ENCODE data around the gene SDS. TPM values are rescaled to one million over a fixed set of nuclear protein-coding genes. Genes with fewer than 3 reads are reported as not detected.

SDS gene
- total and polyA plus RNA-seq, 8 donors, result 0.31 to 3.2 (median 0.47) TPM

DNA sequence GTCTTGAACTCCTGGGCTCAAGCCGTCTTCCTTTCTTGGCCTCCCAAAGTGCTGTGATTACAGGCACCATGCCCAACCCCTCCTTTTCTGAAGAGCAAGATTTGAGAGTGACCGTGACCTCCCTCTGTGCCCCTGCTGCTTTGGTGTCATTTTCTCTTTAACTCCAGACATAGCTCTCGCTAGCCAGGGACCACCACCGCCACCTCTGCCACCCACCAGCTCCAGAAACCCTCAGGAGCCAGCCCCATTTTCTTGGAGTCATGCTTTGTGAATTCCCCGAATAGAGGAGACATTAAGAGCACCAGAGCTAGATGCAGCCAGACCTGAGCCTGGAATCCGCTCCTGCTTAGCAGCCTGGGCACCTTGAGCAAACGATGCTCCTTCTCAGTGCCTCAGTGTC is 36.6 kb upstream of the SDS start:
- no peak for ATAC-seq
- H3K9me3 ChIP-seq, result no peaks in the 10 kb centered on the region
- no peak overlapping the region for H3K27ac ChIP-seq
- intact Hi-C loops (cut with DNase I), result no loop called here
- no peak overlapping the region for H3K4me3 ChIP-seq
- TF ChIP-seq, protein P1, sequence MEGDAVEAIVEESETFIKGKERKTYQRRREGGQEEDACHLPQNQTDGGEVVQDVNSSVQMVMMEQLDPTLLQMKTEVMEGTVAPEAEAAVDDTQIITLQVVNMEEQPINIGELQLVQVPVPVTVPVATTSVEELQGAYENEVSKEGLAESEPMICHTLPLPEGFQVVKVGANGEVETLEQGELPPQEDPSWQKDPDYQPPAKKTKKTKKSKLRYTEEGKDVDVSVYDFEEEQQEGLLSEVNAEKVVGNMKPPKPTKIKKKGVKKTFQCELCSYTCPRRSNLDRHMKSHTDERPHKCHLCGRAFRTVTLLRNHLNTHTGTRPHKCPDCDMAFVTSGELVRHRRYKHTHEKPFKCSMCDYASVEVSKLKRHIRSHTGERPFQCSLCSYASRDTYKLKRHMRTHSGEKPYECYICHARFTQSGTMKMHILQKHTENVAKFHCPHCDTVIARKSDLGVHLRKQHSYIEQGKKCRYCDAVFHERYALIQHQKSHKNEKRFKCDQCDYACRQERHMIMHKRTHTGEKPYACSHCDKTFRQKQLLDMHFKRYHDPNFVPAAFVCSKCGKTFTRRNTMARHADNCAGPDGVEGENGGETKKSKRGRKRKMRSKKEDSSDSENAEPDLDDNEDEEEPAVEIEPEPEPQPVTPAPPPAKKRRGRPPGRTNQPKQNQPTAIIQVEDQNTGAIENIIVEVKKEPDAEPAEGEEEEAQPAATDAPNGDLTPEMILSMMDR (IDR thresholded peaks at IDR 0.05), result no peak
- no peaks in the 10 kb centered on the region for H3K36me3 ChIP-seq
- no peak for DNase-seq
- H3K27me3 ChIP-seq, result peaks cover 0 to 45% of the 10 kb centered on the region in 2 donors
- H3K4me1 ChIP-seq, result no peaks in the 10 kb centered on the region

DNA sequence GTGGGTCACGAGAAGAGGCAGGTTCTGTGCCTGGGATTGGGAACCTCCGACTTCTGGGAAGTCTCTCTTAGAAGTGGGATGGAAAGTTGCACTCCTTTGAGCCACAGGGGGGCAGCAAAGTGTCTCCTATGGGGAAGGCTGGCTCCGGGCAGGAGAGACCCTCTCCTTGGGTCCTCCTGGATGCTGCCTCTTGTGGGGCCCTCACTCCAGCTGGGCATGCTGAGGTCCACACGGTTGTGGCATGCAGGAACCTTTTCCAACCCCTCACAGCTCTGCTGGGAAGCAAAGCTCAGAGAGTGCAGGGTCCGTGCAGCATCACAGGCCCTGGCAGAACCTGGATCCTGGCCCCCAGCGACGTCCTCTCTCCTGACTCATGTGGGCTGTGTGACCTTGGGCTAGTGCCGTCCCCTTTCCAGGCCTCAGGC is 35.9 kb upstream of the SDS start:
- ATAC-seq, result peak; percentile 62
- intact Hi-C loops (cut with DNase I), result no loop called here
- TF ChIP-seq, protein P1 (IDR thresholded peaks at IDR 0.05), result peak; percentile 31 to 41
- no peak overlapping the region for H3K4me3 ChIP-seq
- no peak overlapping the region for H3K27ac ChIP-seq
- H3K9me3 ChIP-seq, result no peaks in the 10 kb centered on the region
- H3K4me1 ChIP-seq, result no peaks in the 10 kb centered on the region
- peaks cover 0 to 41% of the 10 kb centered on the region in 2 donors for H3K27me3 ChIP-seq
- peak in 1 of 4 donors; percentile 32 for DNase-seq
- H3K36me3 ChIP-seq, result no peaks in the 10 kb centered on the region

DNA sequence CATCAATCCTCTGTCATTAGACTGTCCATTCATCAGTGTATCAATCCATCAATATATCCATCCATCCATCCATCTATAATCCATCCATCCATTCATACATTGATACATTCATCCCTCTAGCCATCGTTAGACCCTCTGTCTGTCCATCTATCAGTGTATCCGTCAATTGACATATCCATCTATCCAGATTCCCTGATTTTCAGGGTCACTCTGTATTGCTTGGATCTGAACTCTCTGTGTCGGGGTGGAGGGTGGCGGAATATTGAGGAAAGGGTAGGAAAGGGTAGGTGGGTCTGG is 35.6 kb upstream of the SDS start:
- intact Hi-C loops (cut with DNase I), result no loop called here
- TF ChIP-seq, protein P1 (IDR thresholded peaks at IDR 0.05), result no peak
- ATAC-seq, result no peak
- no peak overlapping the region for H3K27ac ChIP-seq
- DNase-seq, result no peak
- no peaks in the 10 kb centered on the region for H3K36me3 ChIP-seq
- no peaks in the 10 kb centered on the region for H3K4me1 ChIP-seq
- H3K4me3 ChIP-seq, result no peak overlapping the region
- H3K9me3 ChIP-seq, result no peaks in the 10 kb centered on the region
- peaks cover 0 to 41% of the 10 kb centered on the region in 2 donors for H3K27me3 ChIP-seq

DNA sequence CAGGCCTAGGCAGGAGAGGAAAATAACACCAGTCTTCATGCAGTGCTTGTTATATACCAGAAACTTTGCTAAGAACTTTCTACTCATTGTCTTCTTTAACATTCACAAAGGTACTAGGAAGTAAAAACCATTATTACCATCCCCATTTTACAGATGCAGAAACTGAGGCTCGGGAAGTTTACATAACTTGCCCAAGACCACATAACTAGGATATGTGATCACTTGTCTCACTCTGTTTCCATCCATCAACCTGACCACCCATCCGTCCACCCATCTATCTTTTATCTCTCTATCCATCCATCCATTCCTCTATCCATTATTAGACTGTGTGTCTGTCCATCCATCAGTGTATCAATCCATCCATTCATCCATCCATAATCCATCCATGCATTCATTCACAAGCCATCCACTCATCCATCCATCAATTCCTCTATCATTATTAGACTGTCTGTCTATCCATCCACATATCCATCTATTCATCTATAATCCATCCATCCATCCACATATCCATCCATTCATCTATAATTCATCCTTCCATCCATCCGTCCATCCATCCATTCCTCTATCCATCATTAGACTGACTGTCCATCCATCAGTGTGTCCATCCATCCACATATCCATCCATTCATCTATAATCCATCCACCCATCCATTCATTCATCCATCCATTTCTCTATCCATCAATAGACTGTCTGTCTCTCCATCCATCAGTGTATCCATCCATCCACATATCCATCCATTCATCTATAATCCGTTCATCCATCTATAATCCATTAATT is 35.0 kb upstream of the SDS start:
- no peaks in the 10 kb centered on the region for H3K36me3 ChIP-seq
- no peaks in the 10 kb centered on the region for H3K4me1 ChIP-seq
- H3K4me3 ChIP-seq, result no peak overlapping the region
- TF ChIP-seq, protein P1 (IDR thresholded peaks at IDR 0.05), result no peak
- no peaks in the 10 kb centered on the region for H3K9me3 ChIP-seq
- peaks cover 0 to 41% of the 10 kb centered on the region in 2 donors for H3K27me3 ChIP-seq
- H3K27ac ChIP-seq, result no peak overlapping the region
- intact Hi-C loops (cut with DNase I), result no loop called here
- DNase-seq (no peak), ATAC-seq (no peak)

DNA sequence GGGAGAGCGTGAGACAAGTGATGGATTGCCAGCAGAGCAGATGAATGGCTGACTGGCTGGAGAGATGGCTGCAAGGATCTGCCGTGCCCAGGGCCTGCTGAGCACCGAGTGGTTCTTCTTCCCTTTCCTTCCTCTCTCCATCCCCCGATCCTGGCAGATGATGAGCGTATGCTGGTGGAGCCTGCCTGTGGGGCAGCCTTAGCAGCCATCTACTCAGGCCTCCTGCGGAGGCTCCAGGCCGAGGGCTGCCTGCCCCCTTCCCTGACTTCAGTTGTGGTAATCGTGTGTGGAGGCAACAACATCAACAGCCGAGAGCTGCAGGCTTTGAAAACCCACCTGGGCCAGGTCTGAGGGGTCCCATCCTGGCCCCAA is 34.0 kb upstream of the SDS start:
- Histone ChIP-seq H3K4me3 (no peak overlapping the region), H3K36me3 (no peaks in the 10 kb centered on the region), H3K27me3 (peaks cover 0 to 35% of the 10 kb centered on the region in 2 donors), H3K27ac (no peak overlapping the region), H3K9me3 (no peaks in the 10 kb centered on the region), H3K4me1 (no peaks in the 10 kb centered on the region)
- ATAC-seq (no peak), DNase-seq (no peak)
- TF ChIP-seq, protein P1 (IDR thresholded peaks at IDR 0.05), result no peak
- intact Hi-C loops (cut with DNase I), result no loop called here

Data from left lung (tissue), 10 donors.